Osteoblast (primary cell): Measurements from ENCODE around the gene LCLAT1. TPM values are rescaled to one million over a fixed set of nuclear protein-coding genes. Genes with fewer than 3 reads are reported as not detected.

Experiments used
- DNase-seq: peaks from one replicate; pipeline ENCODE4 v3.0.0; 2011; ENCODE audit warnings: low spot score, mixed read lengths; ENCODE audit not compliant: insufficient read length; ENCODE audit errors: missing footprints
- H2AFZ ChIP-seq: 2 replicates; pipeline ENCODE4 v1.6.0; 2011; ENCODE audit warnings: mild to moderate bottlenecking, low read length
- H3K27ac ChIP-seq: 2 replicates; pipeline ENCODE4 v1.5.1; 2011; ENCODE audit warnings: mild to moderate bottlenecking, low read depth, low read length, moderate library complexity
- H3K27me3 ChIP-seq: 2 replicates; pipeline ENCODE4 v1.6.0; 2012; ENCODE audit warnings: mild to moderate bottlenecking, control low read depth, inconsistent platforms, low read length, moderate library complexity; ENCODE audit not compliant: insufficient read depth
- H3K36me3 ChIP-seq: 2 replicates; pipeline ENCODE4 v1.5.1; 2011; ENCODE audit warnings: mild to moderate bottlenecking, low read length, control low read depth, moderate library complexity; ENCODE audit not compliant: insufficient read depth
- H3K4me1 ChIP-seq: 2 replicates; pipeline ENCODE4 v1.5.1; 2011; ENCODE audit warnings: mild to moderate bottlenecking, low read length, control low read depth, moderate library complexity; ENCODE audit not compliant: insufficient read depth
- H3K4me2 ChIP-seq: 2 replicates; pipeline ENCODE4 v1.6.0; 2011; ENCODE audit warnings: mild to moderate bottlenecking, low read length; ENCODE audit not compliant: insufficient read depth
- H3K4me3 ChIP-seq: fragments of 200-600 bp; sonication (generic); 3 replicates; pipeline ENCODE4 v1.5.1; 2012; ENCODE audit warnings: mild to moderate bottlenecking, low read length, inconsistent platforms; ENCODE audit not compliant: insufficient read depth
- H3K79me2 ChIP-seq: 2 replicates; pipeline ENCODE4 v1.6.0; 2012; ENCODE audit warnings: mild to moderate bottlenecking, low read length, control low read depth, inconsistent platforms; ENCODE audit not compliant: insufficient read depth
- H3K9me3 ChIP-seq: 2 replicates; pipeline ENCODE4 v1.5.1; 2011; ENCODE audit warnings: low read depth, low read length, control low read depth
- H4K20me1 ChIP-seq: 2 replicates; pipeline ENCODE4 v1.6.0; 2012; ENCODE audit warnings: mild to moderate bottlenecking, low read length, control low read depth; ENCODE audit not compliant: insufficient read depth
- total RNA-seq: library from RNA; depleted of rRNA; stranded (reverse); fragments of >200 nt; gene quantifications from 2 replicates; pipeline ENCODE4 v1.2.3, GENCODE V29; 2012
- TF ChIP-seq, protein P1 (sequence below): IDR thresholded peaks from 2 replicates; pipeline ENCODE4 v1.5.1; 2011; ENCODE audit warnings: mild to moderate bottlenecking, low read depth, low read length, moderate library complexity; ENCODE audit errors: extremely low read depth

The LCLAT1 gene
- total RNA-seq, 1 donor = 29.7 TPM

- H3K79me2 ChIP-seq = no peaks in the 10 kb centered on the region
- DNase-seq = no peak
- H2AFZ ChIP-seq = no peak overlapping the region
- no peak overlapping the region for H3K4me2 ChIP-seq
- no peak overlapping the region for H3K4me3 ChIP-seq
- H3K27ac ChIP-seq = no peak overlapping the region
- H3K9me3 ChIP-seq = no peaks in the 10 kb centered on the region
- no peaks in the 10 kb centered on the region for H3K27me3 ChIP-seq
- H4K20me1 ChIP-seq = no peaks in the 10 kb centered on the region
- TF ChIP-seq, protein P1, sequence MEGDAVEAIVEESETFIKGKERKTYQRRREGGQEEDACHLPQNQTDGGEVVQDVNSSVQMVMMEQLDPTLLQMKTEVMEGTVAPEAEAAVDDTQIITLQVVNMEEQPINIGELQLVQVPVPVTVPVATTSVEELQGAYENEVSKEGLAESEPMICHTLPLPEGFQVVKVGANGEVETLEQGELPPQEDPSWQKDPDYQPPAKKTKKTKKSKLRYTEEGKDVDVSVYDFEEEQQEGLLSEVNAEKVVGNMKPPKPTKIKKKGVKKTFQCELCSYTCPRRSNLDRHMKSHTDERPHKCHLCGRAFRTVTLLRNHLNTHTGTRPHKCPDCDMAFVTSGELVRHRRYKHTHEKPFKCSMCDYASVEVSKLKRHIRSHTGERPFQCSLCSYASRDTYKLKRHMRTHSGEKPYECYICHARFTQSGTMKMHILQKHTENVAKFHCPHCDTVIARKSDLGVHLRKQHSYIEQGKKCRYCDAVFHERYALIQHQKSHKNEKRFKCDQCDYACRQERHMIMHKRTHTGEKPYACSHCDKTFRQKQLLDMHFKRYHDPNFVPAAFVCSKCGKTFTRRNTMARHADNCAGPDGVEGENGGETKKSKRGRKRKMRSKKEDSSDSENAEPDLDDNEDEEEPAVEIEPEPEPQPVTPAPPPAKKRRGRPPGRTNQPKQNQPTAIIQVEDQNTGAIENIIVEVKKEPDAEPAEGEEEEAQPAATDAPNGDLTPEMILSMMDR = no peak
- H3K36me3 ChIP-seq = no peaks in the 10 kb centered on the region
- peaks cover 9% of the 10 kb centered on the region for H3K4me1 ChIP-seq
These were observed 168.9 kb downstream of the LCLAT1 start for GRCh38 chr2:30615926-30616325.

GRCh38 chr2:30620102-30620501 is 173.1 kb downstream of the LCLAT1 start:
- no peaks in the 10 kb centered on the region for H4K20me1 ChIP-seq
- no peaks in the 10 kb centered on the region for H3K4me1 ChIP-seq
- no peaks in the 10 kb centered on the region for H3K36me3 ChIP-seq
- H3K27me3 ChIP-seq = no peaks in the 10 kb centered on the region
- H3K9me3 ChIP-seq = no peaks in the 10 kb centered on the region
- H3K79me2 ChIP-seq = no peaks in the 10 kb centered on the region
- TF ChIP-seq, protein P1 = no peak
- H3K4me2 ChIP-seq = no peak overlapping the region
- DNase-seq = no peak
- H2AFZ ChIP-seq = no peak overlapping the region
- no peak overlapping the region for H3K27ac ChIP-seq
- H3K4me3 ChIP-seq = no peak overlapping the region

DNA sequence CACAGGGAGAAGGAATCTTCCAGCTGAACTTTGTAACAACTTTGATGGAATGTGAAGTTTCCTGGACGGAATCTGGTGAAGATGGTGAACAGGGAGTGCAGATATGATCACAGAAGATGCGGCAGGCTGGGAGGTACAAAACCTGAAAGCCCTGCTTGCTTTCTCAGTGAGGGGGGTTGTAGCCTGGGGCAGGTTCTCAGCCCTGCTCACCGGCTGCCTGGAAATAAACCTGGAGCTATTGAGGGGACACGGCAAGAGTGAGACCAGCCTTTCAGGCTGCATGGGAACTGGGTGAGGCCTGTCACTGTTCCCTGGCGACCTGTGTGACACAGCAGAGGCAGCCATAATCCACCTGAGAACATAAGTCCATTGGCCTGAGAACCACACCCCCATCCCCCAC is 174.8 kb downstream of the LCLAT1 start:
- H3K79me2 ChIP-seq = no peaks in the 10 kb centered on the region
- no peaks in the 10 kb centered on the region for H3K4me1 ChIP-seq
- H3K27me3 ChIP-seq = no peaks in the 10 kb centered on the region
- no peak for DNase-seq
- H3K9me3 ChIP-seq = no peaks in the 10 kb centered on the region
- H3K36me3 ChIP-seq = no peaks in the 10 kb centered on the region
- H3K4me2 ChIP-seq = no peak overlapping the region
- no peaks in the 10 kb centered on the region for H4K20me1 ChIP-seq
- H3K27ac ChIP-seq = no peak overlapping the region
- TF ChIP-seq, protein P1 = no peak
- no peak overlapping the region for H3K4me3 ChIP-seq
- H2AFZ ChIP-seq = no peak overlapping the region

GRCh38 chr2:30622452-30622851 is 175.4 kb downstream of the LCLAT1 start:
- Histone ChIP-seq H3K4me3 (no peak overlapping the region), H4K20me1 (no peaks in the 10 kb centered on the region), H3K36me3 (no peaks in the 10 kb centered on the region), H3K9me3 (no peaks in the 10 kb centered on the region), H3K27ac (no peak overlapping the region), H3K79me2 (no peaks in the 10 kb centered on the region), H2AFZ (no peak overlapping the region), H3K4me2 (no peak overlapping the region), H3K4me1 (no peaks in the 10 kb centered on the region), H3K27me3 (no peaks in the 10 kb centered on the region)
- DNase-seq = no peak
- TF ChIP-seq, protein P1 = no peak
